SU-DHL-6 (cell line): ENCODE results near the gene RNF150.

ENCODE experiments used
- H2AFZ ChIP-seq: fragments of 200-600 bp; sonication (generic); 2 replicates; pipeline ENCODE4 v1.6.1; 2014; ENCODE audit warnings: low read depth, mild to moderate bottlenecking, moderate library complexity, mixed read lengths, antibody characterized with exemption, low read length; ENCODE audit not compliant: severe bottlenecking
- H3F3A ChIP-seq: fragments of 200-600 bp; shearing (Covaris generic); 2 replicates; pipeline ENCODE4 v1.6.0; 2016; ENCODE audit warnings: antibody characterized with exemption, mild to moderate bottlenecking; ENCODE audit not compliant: insufficient read depth
- H3K27ac ChIP-seq: fragments of 200-600 bp; sonication (generic); 2 replicates; pipeline ENCODE4 v1.5.1; 2016; ENCODE audit warnings: low read depth, mild to moderate bottlenecking, low read length, moderate library complexity, mixed read lengths
- H3K27me3 ChIP-seq: fragments of 200-600 bp; sonication (generic), shearing (Covaris generic); 2 replicates; pipeline ENCODE4 v1.6.0; 2014; ENCODE audit warnings: mild to moderate bottlenecking, low read length
- H3K36me3 ChIP-seq: fragments of 200-600 bp; sonication (generic); 2 replicates; pipeline ENCODE4 v1.6.1; 2014; ENCODE audit warnings: mild to moderate bottlenecking, low read length, mixed read lengths
- H3K4me2 ChIP-seq: fragments of 300-600, 200-600 bp; shearing (Covaris generic), sonication (generic); 2 replicates; pipeline ENCODE4 v1.6.0; 2014; ENCODE audit warnings: low read length, low read depth, mild to moderate bottlenecking; ENCODE audit not compliant: poor library complexity, severe bottlenecking
- H3K4me3 ChIP-seq: fragments of 200-600 bp; sonication (generic); 2 replicates; pipeline ENCODE4 v1.5.1; 2014; ENCODE audit warnings: antibody characterized with exemption, low read length, mild to moderate bottlenecking, mixed read lengths; ENCODE audit not compliant: insufficient read depth, poor library complexity, severe bottlenecking
- H3K79me2 ChIP-seq: fragments of 200-600 bp; sonication (generic); 2 replicates; pipeline ENCODE4 v1.6.1; 2014; ENCODE audit warnings: mild to moderate bottlenecking, low read length, moderate library complexity; ENCODE audit not compliant: insufficient read depth
- H3K9ac ChIP-seq: fragments of 200-600 bp; sonication (generic); 2 replicates; pipeline ENCODE4 v1.7.0; 2014; ENCODE audit warnings: mild to moderate bottlenecking, low read length
- H3K9me2 ChIP-seq: fragments of 200-600 bp; sonication (generic); replicated peaks from 2 replicates; pipeline ENCODE4 v1.6.1; 2014; ENCODE audit warnings: low read length; ENCODE audit not compliant: insufficient read depth
- H3K9me3 ChIP-seq: fragments of 200-600 bp; sonication (generic); 2 replicates; pipeline ENCODE4 v1.6.1; 2014; ENCODE audit warnings: low read length, mixed read lengths; ENCODE audit not compliant: insufficient read depth
- H4K20me1 ChIP-seq: fragments of 200-600 bp; sonication (generic); 2 replicates; pipeline ENCODE4 v1.6.1; 2014; ENCODE audit warnings: low read depth, mild to moderate bottlenecking, antibody characterized with exemption, low read length, moderate library complexity, mixed read lengths
- CTCF ChIP-seq: fragments of 200-600 bp; sonication (generic); IDR thresholded peaks from one replicate; pipeline ENCODE4 v1.5.1; 2017; ENCODE audit warnings: antibody characterized with exemption, mild to moderate bottlenecking, low read length, moderate library complexity; ENCODE audit not compliant: insufficient read depth, poor library complexity, severe bottlenecking
- EZH2phosphoT487 ChIP-seq: fragments of 200-600 bp; sonication (generic), shearing (Covaris generic); conservative IDR thresholded peaks from 2 replicates; pipeline ENCODE4 v1.6.1; 2018; ENCODE audit warnings: mild to moderate bottlenecking, antibody characterized with exemption, low read length, moderate library complexity, mixed read lengths

The RNF150 gene

GRCh38 chr4:140980426-140981200 is 152.7 kb downstream of the RNF150 start:
- Histone ChIP-seq H4K20me1 (no peaks in the 10 kb centered on the region), H3K9ac (no peak overlapping the region), H3K36me3 (no peaks in the 10 kb centered on the region), H3K27ac (no peak overlapping the region), H3K9me3 (no peaks in the 10 kb centered on the region), H3F3A (no peaks in the 10 kb centered on the region), H3K4me2 (no peak overlapping the region), H2AFZ (no peak overlapping the region), H3K79me2 (no peaks in the 10 kb centered on the region), H3K27me3 (no peaks in the 10 kb centered on the region), H3K4me3 (no peak overlapping the region), H3K9me2 (no peaks in the 10 kb centered on the region)
- TF ChIP-seq EZH2phosphoT487 (no peak), CTCF (no peak)

GRCh38 chr4:140976768-140977167 is 156.5 kb downstream of the RNF150 start:
- Histone ChIP-seq H3K9ac (no peak overlapping the region), H3K9me3 (no peaks in the 10 kb centered on the region), H3K4me3 (no peak overlapping the region), H3K4me2 (no peak overlapping the region), H3K9me2 (no peaks in the 10 kb centered on the region), H3F3A (no peaks in the 10 kb centered on the region), H3K27ac (no peak overlapping the region), H3K79me2 (no peaks in the 10 kb centered on the region), H4K20me1 (no peaks in the 10 kb centered on the region), H3K27me3 (no peaks in the 10 kb centered on the region), H2AFZ (no peak overlapping the region), H3K36me3 (no peaks in the 10 kb centered on the region)
- no peak for TF ChIP-seq EZH2phosphoT487
- no peak for TF ChIP-seq CTCF

- H3K9me3 ChIP-seq = no peaks in the 10 kb centered on the region
- no peak overlapping the region for H3K4me2 ChIP-seq
- no peaks in the 10 kb centered on the region for H3K79me2 ChIP-seq
- no peak overlapping the region for H2AFZ ChIP-seq
- TF ChIP-seq EZH2phosphoT487 (no peak), CTCF (no peak)
- no peaks in the 10 kb centered on the region for H3K27me3 ChIP-seq
- no peaks in the 10 kb centered on the region for H3K9me2 ChIP-seq
- H3K4me3 ChIP-seq = no peak overlapping the region
- no peaks in the 10 kb centered on the region for H3K36me3 ChIP-seq
- H4K20me1 ChIP-seq = no peaks in the 10 kb centered on the region
- no peaks in the 10 kb centered on the region for H3F3A ChIP-seq
- H3K27ac ChIP-seq = no peak overlapping the region
- no peak overlapping the region for H3K9ac ChIP-seq
Observed at GRCh38 chr4:140971077-140971792, 162.0 kb downstream of the RNF150 start.
